Testis (tissue), 2 donors: ENCODE measurements around the gene MRPS24.

Experiments used
- POLR2A ChIP-seq: fragments of 450-650 bp; IDR thresholded peaks from one replicate; pipeline ENCODE4 v1.6.1; 2017; ENCODE audit warnings: antibody characterized with exemption, mild to moderate bottlenecking, moderate library complexity
- TF ChIP-seq, protein P1 (sequence below), 3 experiments: fragments of 450-650 bp in 2 of 3; fragments of 200-600 bp in 1 of 3; sonication (generic) in 1 of 3; IDR thresholded peaks; one replicate each; pipeline ENCODE4 v1.5.1; 2016 to 2019; ENCODE audit warnings: antibody characterized with exemption in 3 of 3, mild to moderate bottlenecking in 2 of 3, moderate library complexity in 1 of 3

DNA sequence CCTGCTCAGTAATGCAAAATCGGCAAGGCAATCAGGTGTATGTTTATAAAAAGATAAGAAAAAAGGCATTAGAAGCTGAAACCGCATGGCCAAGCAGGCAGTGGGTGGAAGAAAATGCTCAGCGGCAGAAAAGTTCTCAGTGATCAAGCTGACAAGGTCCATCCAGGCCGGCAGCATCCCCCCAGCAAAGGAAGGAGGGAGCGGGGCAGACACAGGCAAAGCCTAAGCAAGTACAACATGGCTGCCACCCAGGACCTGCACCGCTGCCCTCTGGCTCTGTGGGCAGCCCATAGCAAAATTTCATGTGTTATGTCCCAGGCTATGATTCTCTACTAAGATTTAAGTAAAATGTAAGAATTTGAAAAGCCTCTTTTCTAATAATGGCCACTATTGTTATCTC, 45.4 kb downstream of the MRPS24 start:
- TF ChIP-seq, protein P1, sequence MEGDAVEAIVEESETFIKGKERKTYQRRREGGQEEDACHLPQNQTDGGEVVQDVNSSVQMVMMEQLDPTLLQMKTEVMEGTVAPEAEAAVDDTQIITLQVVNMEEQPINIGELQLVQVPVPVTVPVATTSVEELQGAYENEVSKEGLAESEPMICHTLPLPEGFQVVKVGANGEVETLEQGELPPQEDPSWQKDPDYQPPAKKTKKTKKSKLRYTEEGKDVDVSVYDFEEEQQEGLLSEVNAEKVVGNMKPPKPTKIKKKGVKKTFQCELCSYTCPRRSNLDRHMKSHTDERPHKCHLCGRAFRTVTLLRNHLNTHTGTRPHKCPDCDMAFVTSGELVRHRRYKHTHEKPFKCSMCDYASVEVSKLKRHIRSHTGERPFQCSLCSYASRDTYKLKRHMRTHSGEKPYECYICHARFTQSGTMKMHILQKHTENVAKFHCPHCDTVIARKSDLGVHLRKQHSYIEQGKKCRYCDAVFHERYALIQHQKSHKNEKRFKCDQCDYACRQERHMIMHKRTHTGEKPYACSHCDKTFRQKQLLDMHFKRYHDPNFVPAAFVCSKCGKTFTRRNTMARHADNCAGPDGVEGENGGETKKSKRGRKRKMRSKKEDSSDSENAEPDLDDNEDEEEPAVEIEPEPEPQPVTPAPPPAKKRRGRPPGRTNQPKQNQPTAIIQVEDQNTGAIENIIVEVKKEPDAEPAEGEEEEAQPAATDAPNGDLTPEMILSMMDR (IDR thresholded peaks at IDR 0.05) = no peak
- no peak for TF ChIP-seq POLR2A
